WTC11 (cell line): Measurements from ENCODE around the gene DSC2. TPM values are rescaled to one million over a fixed set of nuclear protein-coding genes. Genes with fewer than 3 reads are reported as not detected.

Experiments
- ATAC-seq: fragments of 200-7000 bp; cut with Tn5 transposase; 2 replicates; pipeline ENCODE4 v1.10.0; 2021; ENCODE audit warnings: mild to moderate bottlenecking, moderate library complexity
- CTCF ChIA-PET: fragments of 300-600 bp; sonication (Branson Sonifier 250); formaldehyde crosslinking; loops from one replicate; lab custom pipeline; 2021; ENCODE audit warnings: antibody characterized with exemption; lab: Charles Lee
- POLR2A ChIA-PET: fragments of 350-600 bp; sonication (Branson Sonifier 250); formaldehyde crosslinking; loops from one replicate; lab custom pipeline; 2021; ENCODE audit warnings: antibody characterized with exemption; lab: Charles Lee
- DNase-seq: peaks from one replicate; pipeline ENCODE4 v3.0.0; 2021; ENCODE audit warnings: low spot score
- H3K27ac Mint-ChIP-seq: 2 replicates; pipeline ENCODE4 v1.8.0; 2021; ENCODE audit warnings: mixed read lengths
- H3K27me3 Mint-ChIP-seq: 2 replicates; pipeline ENCODE4 v1.8.0; 2021; ENCODE audit warnings: low read depth, mild to moderate bottlenecking, moderate library complexity, mixed read lengths
- H3K36me3 Mint-ChIP-seq: 2 replicates; pipeline ENCODE4 v1.8.0; 2021; ENCODE audit warnings: mixed read lengths
- H3K4me1 Mint-ChIP-seq: 2 replicates; pipeline ENCODE4 v1.8.0; 2022; ENCODE audit warnings: mixed read lengths
- H3K4me3 Mint-ChIP-seq: 2 replicates; pipeline ENCODE4 v1.8.0; 2021; ENCODE audit warnings: mild to moderate bottlenecking, moderate library complexity, mixed read lengths
- H3K9me3 Mint-ChIP-seq: 2 replicates; pipeline ENCODE4 v1.8.0; 2021; ENCODE audit warnings: mixed read lengths
- AR ChIP-seq: fragments of 250-450 bp; sonication (Bioruptor Pico); IDR thresholded peaks from 2 replicates; pipeline ENCODE4 v1.9.0; 2021; ENCODE audit warnings: mild to moderate bottlenecking
- ATF1 ChIP-seq: sonication (generic); formaldehyde crosslinking; IDR thresholded peaks from 2 replicates; pipeline ENCODE4 v1.8.1; 2023; ENCODE audit warnings: mild to moderate bottlenecking, moderate library complexity, missing genetic modification reagents
- CREB1 ChIP-seq: sonication (generic); formaldehyde crosslinking; IDR thresholded peaks from 2 replicates; pipeline ENCODE4 v1.8.0; 2023; ENCODE audit warnings: mild to moderate bottlenecking, missing genetic modification reagents
- EMX1 ChIP-seq: fragments of 250-450 bp; sonication (Bioruptor Pico); IDR thresholded peaks from 2 replicates; pipeline ENCODE4 v1.8.0; 2021; ENCODE audit warnings: mild to moderate bottlenecking
- ERG ChIP-seq: fragments of 250-450 bp; sonication (Bioruptor Pico); IDR thresholded peaks from 2 replicates; pipeline ENCODE4 v1.8.0; 2021; ENCODE audit warnings: mild to moderate bottlenecking
- FOXJ3 ChIP-seq: sonication (generic); formaldehyde crosslinking; IDR thresholded peaks from 2 replicates; pipeline ENCODE4 v1.9.0; 2021; ENCODE audit warnings: missing genetic modification reagents, mild to moderate bottlenecking, borderline replicate concordance
- FOXP1 ChIP-seq: sonication (generic); formaldehyde crosslinking; IDR thresholded peaks from 2 replicates; pipeline ENCODE4 v1.8.0; 2022; ENCODE audit warnings: missing genetic modification reagents, mild to moderate bottlenecking, moderate library complexity, borderline replicate concordance
- GABPB1 ChIP-seq: sonication (generic); formaldehyde crosslinking; IDR thresholded peaks from 2 replicates; pipeline ENCODE4 v1.8.1; 2023; ENCODE audit warnings: mild to moderate bottlenecking, missing genetic modification reagents
- NFATC4 ChIP-seq: fragments of 250-450 bp; sonication (Bioruptor Pico); IDR thresholded peaks from 2 replicates; pipeline ENCODE4 v1.9.0; 2021; ENCODE audit warnings: mild to moderate bottlenecking
- NFE2L1 ChIP-seq: sonication (generic); formaldehyde crosslinking; IDR thresholded peaks from 2 replicates; pipeline ENCODE4 v1.8.1; 2023; ENCODE audit warnings: missing genetic modification reagents
- NR3C1 ChIP-seq: sonication (generic); formaldehyde crosslinking; conservative IDR thresholded peaks from 2 replicates; pipeline ENCODE4 v1.8.1; 2023; ENCODE audit warnings: low read depth, mild to moderate bottlenecking, missing genetic modification reagents
- SMAD4 ChIP-seq: sonication (generic); formaldehyde crosslinking; IDR thresholded peaks from 2 replicates; pipeline ENCODE4 v1.8.0; 2022; ENCODE audit warnings: mild to moderate bottlenecking, missing genetic modification reagents
- SP1 ChIP-seq: sonication (generic); formaldehyde crosslinking; conservative IDR thresholded peaks from 2 replicates; pipeline ENCODE4 v1.8.1; 2022; ENCODE audit warnings: missing genetic modification reagents
- TEAD4 ChIP-seq: sonication (generic); formaldehyde crosslinking; IDR thresholded peaks from 2 replicates; pipeline ENCODE4 v1.8.0; 2022; ENCODE audit warnings: mild to moderate bottlenecking, missing genetic modification reagents
- ZNF219 ChIP-seq: sonication (generic); formaldehyde crosslinking; IDR thresholded peaks from 2 replicates; pipeline ENCODE4 v1.8.0; 2023; ENCODE audit warnings: missing genetic modification reagents, mild to moderate bottlenecking, borderline replicate concordance
- ZNF317 ChIP-seq: sonication (generic); formaldehyde crosslinking; IDR thresholded peaks from 2 replicates; pipeline ENCODE4 v1.8.1; 2023; ENCODE audit warnings: low read depth, mild to moderate bottlenecking, moderate library complexity, missing genetic modification reagents, borderline replicate concordance
- ZNF425 ChIP-seq: fragments of 250-450 bp; sonication (Bioruptor Pico); conservative IDR thresholded peaks from 2 replicates; pipeline ENCODE4 v1.9.0; 2021; ENCODE audit warnings: mild to moderate bottlenecking
- total RNA-seq: library from RNA; stranded (reverse); gene quantifications from 3 replicates; pipeline ENCODE4 v1.2.3, GENCODE V29; 2021
- TF ChIP-seq, protein P1 (sequence below): sonication (generic); formaldehyde crosslinking; conservative IDR thresholded peaks from 2 replicates; pipeline ENCODE4 v1.8.1; 2023; ENCODE audit warnings: mild to moderate bottlenecking, low read depth, missing genetic modification reagents, moderate library complexity
- TF ChIP-seq, protein P2 (sequence below): fragments of 200-600 bp; IDR thresholded peaks from 2 replicates; pipeline ENCODE4 v1.8.0; 2022; ENCODE audit warnings: antibody characterized with exemption
- TF ChIP-seq, protein P3 (sequence below): sonication (generic); formaldehyde crosslinking; IDR thresholded peaks from 2 replicates; pipeline ENCODE4 v1.8.1; 2022; ENCODE audit warnings: mild to moderate bottlenecking, moderate library complexity, missing genetic modification reagents
- TF ChIP-seq, protein P4 (sequence below): sonication (generic); formaldehyde crosslinking; IDR thresholded peaks from 2 replicates; pipeline ENCODE4 v1.8.1; 2022; ENCODE audit warnings: mild to moderate bottlenecking, missing genetic modification reagents, moderate library complexity, borderline replicate concordance

The DSC2 gene
- total RNA-seq, 1 experiment from 2014 or later, result 29.8 TPM

- Mint-ChIP-seq H3K9me3 (no peaks in the 10 kb centered on the region), H3K36me3 (peaks cover 23% of the 10 kb centered on the region), H3K27me3 (no peaks in the 10 kb centered on the region), H3K4me3 (no peak overlapping the region), H3K4me1 (no peaks in the 10 kb centered on the region), H3K27ac (no peak overlapping the region)
- ATAC-seq (no peak), DNase-seq (no peak)
- POLR2A ChIA-PET, result no interaction called here
- CTCF ChIA-PET, result no interaction called here
- no peak for TF ChIP-seq SP1 (CRISPR knock-in tag)
- TF ChIP-seq ERG (CRISPR knock-in tag), result no peak
- no peak for TF ChIP-seq NFATC4 (CRISPR knock-in tag)
- TF ChIP-seq ATF1, result no peak
- no peak for TF ChIP-seq TEAD4
Observed at GRCh38 chr18:31072175-31072574, 30.0 kb downstream of the DSC2 start.

- ChIA-PET CTCF (no interaction called here), POLR2A (no interaction called here)
- H3K36me3 Mint-ChIP-seq, result peaks cover 23% of the 10 kb centered on the region
- H3K4me1 Mint-ChIP-seq, result peaks cover 4% of the 10 kb centered on the region; the same call in 1 of the 2 replicates
- no peaks in the 10 kb centered on the region for H3K9me3 Mint-ChIP-seq
- TF ChIP-seq, protein P1, sequence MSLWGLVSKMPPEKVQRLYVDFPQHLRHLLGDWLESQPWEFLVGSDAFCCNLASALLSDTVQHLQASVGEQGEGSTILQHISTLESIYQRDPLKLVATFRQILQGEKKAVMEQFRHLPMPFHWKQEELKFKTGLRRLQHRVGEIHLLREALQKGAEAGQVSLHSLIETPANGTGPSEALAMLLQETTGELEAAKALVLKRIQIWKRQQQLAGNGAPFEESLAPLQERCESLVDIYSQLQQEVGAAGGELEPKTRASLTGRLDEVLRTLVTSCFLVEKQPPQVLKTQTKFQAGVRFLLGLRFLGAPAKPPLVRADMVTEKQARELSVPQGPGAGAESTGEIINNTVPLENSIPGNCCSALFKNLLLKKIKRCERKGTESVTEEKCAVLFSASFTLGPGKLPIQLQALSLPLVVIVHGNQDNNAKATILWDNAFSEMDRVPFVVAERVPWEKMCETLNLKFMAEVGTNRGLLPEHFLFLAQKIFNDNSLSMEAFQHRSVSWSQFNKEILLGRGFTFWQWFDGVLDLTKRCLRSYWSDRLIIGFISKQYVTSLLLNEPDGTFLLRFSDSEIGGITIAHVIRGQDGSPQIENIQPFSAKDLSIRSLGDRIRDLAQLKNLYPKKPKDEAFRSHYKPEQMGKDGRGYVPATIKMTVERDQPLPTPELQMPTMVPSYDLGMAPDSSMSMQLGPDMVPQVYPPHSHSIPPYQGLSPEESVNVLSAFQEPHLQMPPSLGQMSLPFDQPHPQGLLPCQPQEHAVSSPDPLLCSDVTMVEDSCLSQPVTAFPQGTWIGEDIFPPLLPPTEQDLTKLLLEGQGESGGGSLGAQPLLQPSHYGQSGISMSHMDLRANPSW (CRISPR knock-in tag), result no peak
- TF ChIP-seq FOXP1, result no peak
- TF ChIP-seq SMAD4 (CRISPR knock-in tag), result no peak
- TF ChIP-seq, protein P2, sequence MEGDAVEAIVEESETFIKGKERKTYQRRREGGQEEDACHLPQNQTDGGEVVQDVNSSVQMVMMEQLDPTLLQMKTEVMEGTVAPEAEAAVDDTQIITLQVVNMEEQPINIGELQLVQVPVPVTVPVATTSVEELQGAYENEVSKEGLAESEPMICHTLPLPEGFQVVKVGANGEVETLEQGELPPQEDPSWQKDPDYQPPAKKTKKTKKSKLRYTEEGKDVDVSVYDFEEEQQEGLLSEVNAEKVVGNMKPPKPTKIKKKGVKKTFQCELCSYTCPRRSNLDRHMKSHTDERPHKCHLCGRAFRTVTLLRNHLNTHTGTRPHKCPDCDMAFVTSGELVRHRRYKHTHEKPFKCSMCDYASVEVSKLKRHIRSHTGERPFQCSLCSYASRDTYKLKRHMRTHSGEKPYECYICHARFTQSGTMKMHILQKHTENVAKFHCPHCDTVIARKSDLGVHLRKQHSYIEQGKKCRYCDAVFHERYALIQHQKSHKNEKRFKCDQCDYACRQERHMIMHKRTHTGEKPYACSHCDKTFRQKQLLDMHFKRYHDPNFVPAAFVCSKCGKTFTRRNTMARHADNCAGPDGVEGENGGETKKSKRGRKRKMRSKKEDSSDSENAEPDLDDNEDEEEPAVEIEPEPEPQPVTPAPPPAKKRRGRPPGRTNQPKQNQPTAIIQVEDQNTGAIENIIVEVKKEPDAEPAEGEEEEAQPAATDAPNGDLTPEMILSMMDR, result no peak
- TF ChIP-seq FOXJ3 (CRISPR knock-in tag), result no peak
- H3K27me3 Mint-ChIP-seq, result no peaks in the 10 kb centered on the region
- no peak for ATAC-seq
- H3K27ac Mint-ChIP-seq, result no peak overlapping the region
- no peak overlapping the region for H3K4me3 Mint-ChIP-seq
- no peak for DNase-seq
Observed at GRCh38 chr18:31070206-31070605, 32.0 kb downstream of the DSC2 start.

GRCh38 chr18:31066266-31066665 is 36.0 kb downstream of the DSC2 start:
- CTCF ChIA-PET, result no interaction called here
- no peaks in the 10 kb centered on the region for H3K9me3 Mint-ChIP-seq
- no peak for TF ChIP-seq ZNF425 (CRISPR knock-in tag)
- TF ChIP-seq ZNF219 (CRISPR knock-in tag), result no peak
- TF ChIP-seq NFE2L1 (CRISPR knock-in tag), result no peak
- TF ChIP-seq EMX1 (CRISPR knock-in tag), result no peak
- no peak for TF ChIP-seq NR3C1
- TF ChIP-seq GABPB1 (CRISPR knock-in tag), result no peak
- TF ChIP-seq, protein P3, sequence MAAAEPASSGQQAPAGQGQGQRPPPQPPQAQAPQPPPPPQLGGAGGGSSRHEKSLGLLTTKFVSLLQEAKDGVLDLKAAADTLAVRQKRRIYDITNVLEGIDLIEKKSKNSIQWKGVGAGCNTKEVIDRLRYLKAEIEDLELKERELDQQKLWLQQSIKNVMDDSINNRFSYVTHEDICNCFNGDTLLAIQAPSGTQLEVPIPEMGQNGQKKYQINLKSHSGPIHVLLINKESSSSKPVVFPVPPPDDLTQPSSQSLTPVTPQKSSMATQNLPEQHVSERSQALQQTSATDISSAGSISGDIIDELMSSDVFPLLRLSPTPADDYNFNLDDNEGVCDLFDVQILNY, result no peak
- no peak for TF ChIP-seq CREB1
- TF ChIP-seq AR (CRISPR knock-in tag), result no peak
- no peak for TF ChIP-seq ZNF317 (CRISPR knock-in tag)
- TF ChIP-seq, protein P4, sequence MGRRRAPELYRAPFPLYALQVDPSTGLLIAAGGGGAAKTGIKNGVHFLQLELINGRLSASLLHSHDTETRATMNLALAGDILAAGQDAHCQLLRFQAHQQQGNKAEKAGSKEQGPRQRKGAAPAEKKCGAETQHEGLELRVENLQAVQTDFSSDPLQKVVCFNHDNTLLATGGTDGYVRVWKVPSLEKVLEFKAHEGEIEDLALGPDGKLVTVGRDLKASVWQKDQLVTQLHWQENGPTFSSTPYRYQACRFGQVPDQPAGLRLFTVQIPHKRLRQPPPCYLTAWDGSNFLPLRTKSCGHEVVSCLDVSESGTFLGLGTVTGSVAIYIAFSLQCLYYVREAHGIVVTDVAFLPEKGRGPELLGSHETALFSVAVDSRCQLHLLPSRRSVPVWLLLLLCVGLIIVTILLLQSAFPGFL (CRISPR knock-in tag), result no peak

More at GRCh38 chr18:31066266-31066665, 36.0 kb downstream of the DSC2 start:
- Mint-ChIP-seq H3K36me3 (peaks cover 17% of the 10 kb centered on the region), H3K4me1 (peaks cover 9% of the 10 kb centered on the region; the same call in 1 of the 2 replicates), H3K4me3 (no peak overlapping the region), H3K27ac (no peak overlapping the region), H3K27me3 (no peaks in the 10 kb centered on the region)
- POLR2A ChIA-PET, result no interaction called here
- DNase-seq, result no peak
- no peak for ATAC-seq
